Parathyroid adenoma (tissue), 2 donors: ENCODE measurements around the gene GADD45B.

Experiments used
- H2AFZ ChIP-seq: fragments of 300-600 bp; sonication (generic); one replicate; pipeline ENCODE4 v1.7.0; 2017; ENCODE audit warnings: antibody characterized with exemption, mild to moderate bottlenecking
- H3K27ac ChIP-seq: fragments of 300-600 bp; sonication (generic); one replicate; pipeline ENCODE4 v1.7.0; 2017
- H3K27me3 ChIP-seq: fragments of 300-600 bp; sonication (generic); one replicate; pipeline ENCODE4 v1.7.0; 2017; ENCODE audit warnings: low read length; ENCODE audit not compliant: control insufficient read depth, insufficient read depth
- H3K36me3 ChIP-seq: fragments of 300-600 bp; sonication (generic); one replicate; pipeline ENCODE4 v1.7.0; 2017; ENCODE audit warnings: low read length; ENCODE audit not compliant: control insufficient read depth, insufficient read depth
- H3K4me1 ChIP-seq: fragments of 300-600 bp; sonication (generic); one replicate; pipeline ENCODE4 v1.7.0; 2017; ENCODE audit warnings: control low read depth
- H3K4me2 ChIP-seq: fragments of 300-600 bp; sonication (generic); one replicate; pipeline ENCODE4 v1.7.0; 2017; ENCODE audit warnings: low read length
- H3K4me3 ChIP-seq: fragments of 300-600 bp; sonication (generic); one replicate; pipeline ENCODE4 v1.7.0; 2017; ENCODE audit warnings: low read depth, low read length
- H3K79me2 ChIP-seq: fragments of 300-600 bp; sonication (generic); one replicate; pipeline ENCODE4 v1.7.0; 2017; ENCODE audit warnings: control low read depth
- H3K9ac ChIP-seq: fragments of 300-600 bp; sonication (generic); one replicate; pipeline ENCODE4 v1.7.0; 2017; ENCODE audit warnings: mild to moderate bottlenecking
- H3K9me3 ChIP-seq: fragments of 300-600 bp; sonication (generic); one replicate; pipeline ENCODE4 v1.7.0; 2017; ENCODE audit warnings: low read length; ENCODE audit not compliant: control insufficient read depth
- CTCF ChIP-seq: fragments of 300-600 bp; sonication (generic); IDR thresholded peaks from one replicate; pipeline ENCODE4 v1.7.0; 2017; ENCODE audit warnings: antibody characterized with exemption, mild to moderate bottlenecking
- donor health status: primary hyperparathyroidism.

The GADD45B gene

GRCh38 chr19:2428756-2429711 is 46.9 kb upstream of the GADD45B start:
- Histone ChIP-seq H3K4me1 (peaks cover 6% of the 10 kb centered on the region), H2AFZ (no peak overlapping the region), H3K9me3 (no peaks in the 10 kb centered on the region), H3K27ac (no peak overlapping the region), H3K27me3 (no peaks in the 10 kb centered on the region), H3K4me2 (no peak overlapping the region), H3K4me3 (no peak overlapping the region), H3K36me3 (no peaks in the 10 kb centered on the region), H3K9ac (no peak overlapping the region), H3K79me2 (peaks cover 22% of the 10 kb centered on the region)
- no peak for TF ChIP-seq CTCF

- H3K36me3 ChIP-seq = no peaks in the 10 kb centered on the region
- no peak overlapping the region for H3K9ac ChIP-seq
- no peak overlapping the region for H2AFZ ChIP-seq
Measured at GRCh38 chr19:2429917-2430535, 45.9 kb upstream of the GADD45B start.

GRCh38 chr19:2431318-2432055 is 44.4 kb upstream of the GADD45B start:
- Histone ChIP-seq H3K4me2 (no peak overlapping the region), H3K4me1 (peaks cover 2% of the 10 kb centered on the region), H3K9ac (no peak overlapping the region), H3K4me3 (no peak overlapping the region), H2AFZ (no peak overlapping the region), H3K27ac (no peak overlapping the region), H3K9me3 (no peaks in the 10 kb centered on the region), H3K27me3 (no peaks in the 10 kb centered on the region), H3K36me3 (no peaks in the 10 kb centered on the region), H3K79me2 (peaks cover 8% of the 10 kb centered on the region)
- no peak for TF ChIP-seq CTCF

More at GRCh38 chr19:2429917-2430535, 45.9 kb upstream of the GADD45B start:
- TF ChIP-seq CTCF = no peak
- H3K9me3 ChIP-seq = no peaks in the 10 kb centered on the region
- no peak overlapping the region for H3K4me3 ChIP-seq
- H3K4me1 ChIP-seq = peaks cover 6% of the 10 kb centered on the region
- no peaks in the 10 kb centered on the region for H3K27me3 ChIP-seq
- H3K79me2 ChIP-seq = peaks cover 21% of the 10 kb centered on the region
- H3K4me2 ChIP-seq = no peak overlapping the region
- H3K27ac ChIP-seq = no peak overlapping the region

- no peaks in the 10 kb centered on the region for H3K9me3 ChIP-seq
- no peak overlapping the region for H3K9ac ChIP-seq
- H3K36me3 ChIP-seq = no peaks in the 10 kb centered on the region
- no peak overlapping the region for H3K27ac ChIP-seq
- H3K4me1 ChIP-seq = no peaks in the 10 kb centered on the region
- TF ChIP-seq CTCF = no peak
- no peak overlapping the region for H2AFZ ChIP-seq
- no peak overlapping the region for H3K4me2 ChIP-seq
- peaks cover under 1% of the 10 kb centered on the region for H3K79me2 ChIP-seq
- H3K4me3 ChIP-seq = no peak overlapping the region
- H3K27me3 ChIP-seq = no peaks in the 10 kb centered on the region
Measured at GRCh38 chr19:2432131-2432848, 43.6 kb upstream of the GADD45B start.
